Frontal cortex (tissue), 4 donors: ENCODE results near the gene HOXB4. TPM values are rescaled to one million over a fixed set of nuclear protein-coding genes. Genes with fewer than 3 reads are reported as not detected.
"Not testable (repeated sequence)": the region's sequence is repeated elsewhere in the genome, so short reads cannot be mapped to it uniquely, and the experiment has no call there.

Source experiments
- DNase-seq, 2 donors: peaks; one replicate each; pipeline ENCODE4 v3.0.0; 2012; ENCODE audit warnings: low spot score in 2 of 2
- FAIRE-seq: peaks from 2 replicates; lab custom pipeline; 2012; peaks lifted over from hg19 to GRCh38; lab: Jason Lieb, UNC
- total RNA-seq: library from RNA; depleted of rRNA; stranded (reverse); fragments of >200 nt; gene quantifications from one replicate; pipeline ENCODE4 v1.2.3, GENCODE V29; 2014
- donor health status: control.
- donor health status: control.
- donor health status: control.

The HOXB4 gene
- total RNA-seq, 1 donor from 2014 or later: not detected

GRCh38 chr17:48542114-48542656 is 36.0 kb downstream of the HOXB4 start:
- DNase-seq: no peak
- FAIRE-seq: no peak

- FAIRE-seq (no peak), DNase-seq (no peak)
These were observed 36.5 kb downstream of the HOXB4 start for GRCh38 chr17:48541577-48542113.

GRCh38 chr17:48541036-48541576 is 37.0 kb downstream of the HOXB4 start:
- FAIRE-seq: no peak

GRCh38 chr17:48540213-48540612 is 37.9 kb downstream of the HOXB4 start:
- FAIRE-seq: no peak
- DNase-seq: no peak

More at GRCh38 chr17:48541036-48541576, 37.0 kb downstream of the HOXB4 start:
- DNase-seq: no peak

- DNase-seq (no peak), FAIRE-seq (no peak)
These were observed 39.0 kb downstream of the HOXB4 start for GRCh38 chr17:48539177-48539576.

DNA sequence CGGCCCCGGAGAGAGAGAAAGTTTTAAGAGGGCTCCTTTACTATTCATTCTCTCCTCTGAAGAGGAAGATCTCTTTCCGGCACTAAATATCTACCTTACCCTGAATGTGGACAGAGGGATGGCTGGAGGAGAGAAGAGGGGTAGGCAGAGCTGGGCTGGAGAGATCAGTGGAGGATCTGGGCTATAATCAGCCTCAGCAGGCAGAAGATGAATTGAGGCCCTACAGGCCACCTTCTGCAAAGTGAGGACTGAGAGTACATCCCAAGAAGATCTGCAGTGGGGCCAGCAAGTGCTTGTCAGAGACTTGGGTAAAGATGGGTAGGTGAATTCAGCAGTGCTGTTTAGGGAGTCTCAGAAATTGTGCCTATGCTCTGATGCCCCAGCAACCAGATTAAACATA is 40.8 kb downstream of the HOXB4 start:
- FAIRE-seq: no peak
- no peak for DNase-seq

GRCh38 chr17:48535793-48536559 is 42.2 kb downstream of the HOXB4 start:
- not testable (repeated sequence) for DNase-seq, FAIRE-seq

GRCh38 chr17:48532261-48532660 is 45.9 kb downstream of the HOXB4 start:
- DNase-seq (no peak), FAIRE-seq (no peak)

GRCh38 chr17:48530887-48531272 is 47.3 kb downstream of the HOXB4 start, which contains the start of gene HOXB1:
Gene HOXB1, minus strand, starts transcription at chr17:48531011. Its CDS starts 107 bp downstream, at chr17:48530904.
- FAIRE-seq: no peak

DNA sequence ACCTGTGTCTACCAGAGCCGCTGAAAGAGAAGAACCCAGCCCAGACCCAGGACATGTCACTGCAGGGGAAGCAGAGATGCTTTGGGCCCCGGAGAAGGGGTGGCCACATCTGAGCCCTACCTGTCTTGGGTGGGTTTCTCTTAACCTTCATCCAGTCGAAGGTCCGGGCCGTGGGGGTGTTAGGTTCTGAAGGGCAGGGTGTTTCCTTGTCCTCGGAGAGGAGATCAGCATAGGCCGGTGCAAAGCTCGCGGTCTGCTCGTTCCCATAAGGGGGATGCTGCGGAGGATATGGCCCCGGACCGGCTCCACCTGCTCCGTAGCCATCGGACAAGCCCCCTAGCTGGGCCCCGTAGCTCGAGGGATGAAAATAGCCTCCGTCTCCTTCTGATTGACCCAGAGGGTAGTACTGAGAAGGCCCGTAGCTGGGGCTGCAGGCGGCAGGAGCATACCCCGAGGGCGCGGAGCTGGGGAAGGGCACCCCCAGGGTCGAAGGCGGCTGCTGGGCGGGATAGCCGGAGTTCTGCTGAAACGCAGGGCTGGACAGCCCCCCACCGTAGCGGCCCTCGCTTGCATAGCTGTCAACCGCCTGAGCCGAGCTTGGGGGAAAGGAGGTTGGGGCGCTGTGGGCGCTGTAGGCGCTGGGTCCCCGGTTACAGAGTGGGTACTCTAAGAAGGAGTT is 47.8 kb downstream of the HOXB4 start:
- no peak for FAIRE-seq
- DNase-seq: no peak

More at GRCh38 chr17:48530887-48531272, 47.3 kb downstream of the HOXB4 start, which contains the start of gene HOXB1:
- DNase-seq: no peak

DNA sequence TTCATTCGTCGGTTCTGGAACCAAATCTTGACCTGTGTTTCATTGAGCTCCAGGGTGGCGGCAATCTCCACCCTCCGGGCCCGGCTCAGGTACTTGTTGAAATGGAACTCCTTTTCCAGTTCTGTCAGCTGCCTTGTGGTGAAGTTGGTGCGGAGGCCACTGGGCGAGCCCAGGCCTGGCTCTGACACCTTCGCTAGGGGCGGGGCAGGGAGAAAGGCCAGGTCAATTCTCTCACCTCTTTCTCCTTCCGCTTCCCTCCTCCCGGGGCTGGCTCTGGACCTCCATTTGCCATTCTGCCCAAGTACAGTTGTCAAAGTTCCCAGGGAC is 48.5 kb downstream of the HOXB4 start:
- FAIRE-seq: no peak
- DNase-seq: no peak

- DNase-seq: no peak
- no peak for FAIRE-seq
These were observed 49.0 kb downstream of the HOXB4 start for GRCh38 chr17:48528936-48529682.

GRCh38 chr17:48528153-48528935 is 49.8 kb downstream of the HOXB4 start:
- FAIRE-seq: no peak
- no peak for DNase-seq

- FAIRE-seq (no peak), DNase-seq (no peak)
These were observed 50.6 kb downstream of the HOXB4 start for GRCh38 chr17:48527547-48527932.

- DNase-seq: no peak
- no peak for FAIRE-seq
These were observed 51.3 kb downstream of the HOXB4 start for GRCh38 chr17:48526608-48527546.
